Central memory CD8-positive, alpha-beta T cell (primary cell): ENCODE results near the gene FOXD4.
A peak's percentile ranks its signal among the peaks of the same experiment; 100 is the strongest.
"Not testable (repeated sequence)": the region's sequence is repeated elsewhere in the genome, so short reads cannot be mapped to it uniquely, and the experiment has no call there.

Experiments
- ATAC-seq: fragments of 150-1000 bp; cut with Tn5 transposase; replicated peaks from 2 replicates; pipeline ENCODE4 v1.10.0; 2022; ENCODE audit warnings: mild to moderate bottlenecking, moderate FRiP score, moderate number of reproducible peaks; ENCODE audit not compliant: poor library complexity, severe bottlenecking; ENCODE audit errors: extremely low read depth
- DNase-seq, 2 donors: peaks; one replicate each; pipeline ENCODE4 v3.0.0; 2021; ENCODE audit warnings: low spot score in 2 of 2
- H3K27ac Mint-ChIP-seq: one replicate; pipeline ENCODE4 v1.8.0; 2022; ENCODE audit warnings: low read depth, mild to moderate bottlenecking, moderate library complexity, mixed read lengths
- H3K27me3 Mint-ChIP-seq: one replicate; pipeline ENCODE4 v1.8.0; 2022; ENCODE audit warnings: mixed read lengths
- H3K36me3 Mint-ChIP-seq: one replicate; pipeline ENCODE4 v1.8.0; 2022; ENCODE audit warnings: mild to moderate bottlenecking, moderate library complexity, mixed read lengths; ENCODE audit not compliant: insufficient read depth
- H3K4me1 Mint-ChIP-seq: one replicate; pipeline ENCODE4 v1.8.0; 2022; ENCODE audit warnings: mixed read lengths
- H3K4me3 Mint-ChIP-seq: one replicate; pipeline ENCODE4 v1.8.0; 2022; ENCODE audit warnings: mild to moderate bottlenecking, moderate library complexity, mixed read lengths
- H3K9me3 Mint-ChIP-seq: one replicate; pipeline ENCODE4 v1.8.0; 2022; ENCODE audit warnings: mixed read lengths

FOXD4 gene

GRCh38 chr9:117995-118467 lies at the start of gene FOXD4:
Gene FOXD4, minus strand, starts transcription at chr9:118417. Its CDS starts 298 bp downstream, at chr9:118119.
- not testable (repeated sequence) for H3K4me1 Mint-ChIP-seq, H3K9me3 Mint-ChIP-seq, ATAC-seq, DNase-seq, H3K27ac Mint-ChIP-seq
- peaks cover 23% of the 10 kb centered on the region for H3K27me3 Mint-ChIP-seq
- H3K4me3 Mint-ChIP-seq = peak within 1 kb of the TSS; percentile 54
- H3K36me3 Mint-ChIP-seq = peaks cover 15% of the 10 kb centered on the region

- not testable (repeated sequence) for H3K9me3 Mint-ChIP-seq, H3K4me3 Mint-ChIP-seq, H3K4me1 Mint-ChIP-seq, H3K27me3 Mint-ChIP-seq, H3K36me3 Mint-ChIP-seq, H3K27ac Mint-ChIP-seq, DNase-seq, ATAC-seq
Measured at GRCh38 chr9:159871-160270, 41.7 kb upstream of the FOXD4 start.

DNA sequence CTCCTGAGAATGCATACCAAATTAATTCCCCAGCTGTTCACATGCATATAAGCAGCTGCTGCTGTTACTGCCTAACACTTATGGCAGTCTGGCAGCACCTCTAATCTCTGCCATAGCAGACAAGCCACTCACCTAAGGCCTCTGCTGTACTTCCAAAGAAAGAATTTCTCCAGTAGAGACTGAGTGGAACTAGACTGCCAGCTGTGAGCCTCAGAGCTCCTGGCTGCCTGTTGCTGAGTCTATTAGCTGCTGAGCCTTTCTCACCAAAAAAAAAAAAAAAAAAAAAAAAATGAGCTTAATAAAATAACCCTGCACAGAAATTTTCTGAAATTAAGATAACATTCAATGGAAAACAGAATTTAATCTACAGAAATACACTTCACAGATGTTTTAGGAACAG lies 33.0 kb upstream of the FOXD4 start:
- not testable (repeated sequence) for DNase-seq, H3K36me3 Mint-ChIP-seq, H3K9me3 Mint-ChIP-seq, H3K27me3 Mint-ChIP-seq, H3K4me1 Mint-ChIP-seq, H3K4me3 Mint-ChIP-seq, H3K27ac Mint-ChIP-seq, ATAC-seq

DNA sequence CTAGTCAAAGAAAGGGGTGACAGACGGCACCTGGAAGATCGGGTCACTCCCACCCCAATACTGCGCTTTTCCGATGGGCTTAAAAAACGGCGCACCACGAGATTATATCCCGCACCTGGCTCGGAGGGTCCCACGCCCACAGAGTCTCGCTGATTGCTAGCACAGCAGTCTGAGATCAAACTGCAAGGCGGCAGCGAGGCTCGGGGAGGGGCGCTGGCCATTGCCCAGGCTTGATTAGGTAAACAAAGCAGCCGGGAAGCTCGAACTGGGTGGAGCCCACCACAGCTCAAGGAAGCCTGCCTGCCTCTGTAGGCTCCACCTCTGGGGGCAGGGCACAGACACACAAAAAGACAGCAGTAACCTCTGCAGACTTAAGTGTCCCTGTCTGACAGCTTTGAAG lies 21.7 kb upstream of the FOXD4 start:
- H3K36me3 Mint-ChIP-seq, H3K27me3 Mint-ChIP-seq, DNase-seq, H3K27ac Mint-ChIP-seq, H3K9me3 Mint-ChIP-seq, H3K4me1 Mint-ChIP-seq, ATAC-seq, H3K4me3 Mint-ChIP-seq: not testable (repeated sequence)

GRCh38 chr9:117144-117994 lies 848 bp downstream of the FOXD4 start:
- peaks cover 23% of the 10 kb centered on the region for H3K27me3 Mint-ChIP-seq
- H3K4me3 Mint-ChIP-seq = peak overlapping the region; percentile 54
- not testable (repeated sequence) for ATAC-seq, H3K4me1 Mint-ChIP-seq, H3K9me3 Mint-ChIP-seq, DNase-seq, H3K27ac Mint-ChIP-seq
- peaks cover 16% of the 10 kb centered on the region for H3K36me3 Mint-ChIP-seq

DNA sequence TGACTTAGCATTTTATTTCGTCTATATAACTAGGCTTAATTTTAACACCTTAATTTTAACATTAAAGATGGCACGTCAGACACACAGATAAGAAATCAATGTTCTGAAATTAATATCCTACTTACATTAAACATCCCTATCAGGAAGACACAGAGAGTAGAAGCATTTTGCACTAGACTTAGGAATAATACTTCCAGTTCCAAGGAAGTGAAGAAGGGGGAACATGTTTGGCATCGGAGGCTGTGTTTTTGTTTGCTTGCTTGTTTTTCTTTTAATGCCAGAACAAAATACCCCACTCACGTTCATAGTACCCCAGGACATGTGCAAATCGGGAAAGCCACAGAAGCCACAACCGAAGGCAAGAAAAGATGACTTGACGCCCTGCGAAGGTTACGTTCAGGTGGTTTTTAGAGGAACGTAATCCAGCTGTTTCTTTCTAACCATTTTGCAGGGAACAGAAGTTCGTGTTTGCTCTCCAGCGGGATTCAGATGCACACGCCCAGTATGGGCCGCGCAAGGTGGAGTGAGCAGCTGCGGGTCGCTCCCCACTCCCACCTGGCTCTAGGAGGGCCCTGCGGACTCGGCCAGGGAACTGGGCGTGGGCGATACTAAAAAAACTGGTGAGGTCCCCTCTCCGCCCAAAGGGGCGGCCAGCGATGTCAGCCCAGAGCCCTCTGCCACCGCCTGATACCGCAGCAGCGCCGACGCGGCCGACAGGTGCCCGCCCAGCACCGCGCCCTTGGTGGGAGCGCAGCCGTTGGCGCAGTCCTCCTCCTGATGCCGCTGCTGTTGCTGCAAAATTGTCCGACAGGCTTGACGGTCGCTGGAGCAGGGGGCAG lies 1.8 kb downstream of the FOXD4 start:
- H3K9me3 Mint-ChIP-seq, H3K4me3 Mint-ChIP-seq, ATAC-seq, H3K4me1 Mint-ChIP-seq, DNase-seq, H3K27ac Mint-ChIP-seq: not testable (repeated sequence)
- peaks cover 23% of the 10 kb centered on the region for H3K27me3 Mint-ChIP-seq
- H3K36me3 Mint-ChIP-seq = peaks cover 16% of the 10 kb centered on the region

- peak overlapping the region; percentile 41 for H3K4me3 Mint-ChIP-seq
- H3K4me1 Mint-ChIP-seq, DNase-seq, H3K9me3 Mint-ChIP-seq, ATAC-seq, H3K27ac Mint-ChIP-seq: not testable (repeated sequence)
- H3K27me3 Mint-ChIP-seq = peaks cover 23% of the 10 kb centered on the region
- H3K36me3 Mint-ChIP-seq = peaks cover 16% of the 10 kb centered on the region
Measured at GRCh38 chr9:115118-115451, 3.1 kb downstream of the FOXD4 start.

DNA sequence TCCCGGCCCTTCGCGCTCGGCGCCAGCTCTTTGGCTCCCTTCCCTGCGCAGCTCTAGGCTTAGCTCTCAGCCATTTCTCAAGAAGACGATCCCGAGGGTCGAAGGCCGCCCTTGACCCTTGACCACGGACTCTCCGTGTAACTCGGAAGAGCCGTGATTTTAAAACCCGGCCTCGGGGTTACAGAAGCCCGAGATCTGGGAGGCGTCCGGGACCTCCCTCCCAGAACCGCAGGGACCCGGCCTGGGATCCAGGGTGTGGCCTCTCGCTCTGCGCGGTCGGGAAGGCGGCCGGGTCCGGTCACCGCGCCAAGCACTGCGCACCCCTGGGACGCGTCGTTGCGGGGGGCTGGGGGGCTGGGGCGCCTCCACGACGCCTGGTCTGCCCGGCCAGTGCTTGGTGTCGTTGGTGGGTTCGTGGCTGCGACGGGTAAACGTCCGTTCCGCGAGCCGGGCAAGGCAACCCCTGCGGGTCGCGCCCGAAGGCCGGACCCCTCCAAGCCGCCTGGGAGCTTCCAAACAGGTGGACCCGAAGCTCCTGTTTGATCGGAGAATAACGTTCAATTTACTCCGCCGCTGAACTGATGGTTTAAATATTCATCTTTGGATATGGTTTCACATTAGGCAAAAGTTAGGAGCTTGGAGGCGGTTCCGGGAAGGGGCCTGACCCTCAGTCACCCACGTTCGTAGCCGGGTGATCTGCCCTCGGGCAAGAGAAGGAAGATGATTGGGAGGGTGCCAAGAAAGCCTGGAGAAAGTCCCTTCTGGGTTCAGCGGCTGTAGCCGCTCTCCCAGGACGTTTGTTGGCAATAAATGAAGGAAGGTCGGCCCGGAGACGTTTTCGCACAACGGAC lies 3.7 kb downstream of the FOXD4 start:
- ATAC-seq, H3K27ac Mint-ChIP-seq, DNase-seq, H3K9me3 Mint-ChIP-seq, H3K4me1 Mint-ChIP-seq: not testable (repeated sequence)
- Mint-ChIP-seq H3K4me3 (peak overlapping the region; percentile 41), H3K36me3 (peaks cover 16% of the 10 kb centered on the region), H3K27me3 (peaks cover 26% of the 10 kb centered on the region)

GRCh38 chr9:113468-114266 lies 4.5 kb downstream of the FOXD4 start:
- Mint-ChIP-seq H3K36me3 (peaks cover 16% of the 10 kb centered on the region), H3K4me3 (peak overlapping the region; percentile 41), H3K27me3 (peaks cover 29% of the 10 kb centered on the region)
- not testable (repeated sequence) for H3K4me1 Mint-ChIP-seq, H3K9me3 Mint-ChIP-seq, H3K27ac Mint-ChIP-seq, DNase-seq
- peak; percentile 54 for ATAC-seq

GRCh38 chr9:112589-113467 lies 5.4 kb downstream of the FOXD4 start:
- DNase-seq, H3K4me1 Mint-ChIP-seq, H3K9me3 Mint-ChIP-seq, H3K27ac Mint-ChIP-seq, ATAC-seq: not testable (repeated sequence)
- H3K4me3 Mint-ChIP-seq = peak overlapping the region; percentile 7
- H3K27me3 Mint-ChIP-seq = peaks cover 31% of the 10 kb centered on the region
- peaks cover 16% of the 10 kb centered on the region for H3K36me3 Mint-ChIP-seq

GRCh38 chr9:110672-111071 lies 7.5 kb downstream of the FOXD4 start:
- peaks cover 49% of the 10 kb centered on the region for H3K27me3 Mint-ChIP-seq
- not testable (repeated sequence) for H3K4me1 Mint-ChIP-seq, H3K9me3 Mint-ChIP-seq, DNase-seq, ATAC-seq, H3K27ac Mint-ChIP-seq, H3K4me3 Mint-ChIP-seq
- H3K36me3 Mint-ChIP-seq = peaks cover 10% of the 10 kb centered on the region
